Transverse colon (tissue), 4 donors: Measurements from ENCODE around the gene KIAA0408.

Experiments used
- CTCF ChIP-seq, 5 experiments: fragments of 200-600 bp in 3 of 5; fragments of 450-650 bp in 2 of 5; sonication (generic) in 3 of 5; IDR thresholded peaks; 1 replicate in 2 of 5; 2 replicates in 3 of 5; pipeline ENCODE4 v1.5.1; 2016 to 2017; ENCODE audit warnings: antibody characterized with exemption in 5 of 5, inconsistent platforms in 3 of 5, mild to moderate bottlenecking in 2 of 5, moderate library complexity in 1 of 5
- EP300 ChIP-seq: sonication (generic); formaldehyde crosslinking; IDR thresholded peaks from one replicate; pipeline ENCODE4 v1.6.1; 2017; ENCODE audit warnings: antibody characterized with exemption, low read depth
- POLR2A ChIP-seq: fragments of 450-650 bp; IDR thresholded peaks from one replicate; pipeline ENCODE4 v1.6.1; 2016; ENCODE audit warnings: antibody characterized with exemption, mild to moderate bottlenecking, moderate library complexity
- POLR2AphosphoS5 ChIP-seq, 3 donors: sonication (generic); formaldehyde crosslinking; IDR thresholded peaks; one replicate each; pipeline ENCODE4 v1.6.1; 2016; ENCODE audit warnings: antibody characterized with exemption in 3 of 3

GRCh38 chr6:127464161-127464880 lies 5.1 kb upstream of the KIAA0408 start:
- no peak for TF ChIP-seq CTCF (IDR thresholded peaks at IDR 0.05)
- TF ChIP-seq POLR2A, result no peak
- no peak for TF ChIP-seq POLR2AphosphoS5 (IDR thresholded peaks at IDR 0.05)
- no peak for TF ChIP-seq EP300
